Neural cell (in vitro differentiated cells): Measurements from ENCODE around the gene CCM2L. TPM values are rescaled to one million over a fixed set of nuclear protein-coding genes. Genes with fewer than 3 reads are reported as not detected.

Source experiments
- H2AFZ ChIP-seq: fragments of 200-600, 300-800 bp; sonication (generic), shearing (Covaris generic); 2 replicates; pipeline ENCODE4 v1.6.0; 2014; ENCODE audit warnings: low read depth, mild to moderate bottlenecking, antibody characterized with exemption, low read length, moderate library complexity
- H3F3A ChIP-seq: fragments of 200-600 bp; shearing (Covaris generic); 2 replicates; pipeline ENCODE4 v1.6.1; 2016; ENCODE audit warnings: mild to moderate bottlenecking, moderate library complexity, mixed read lengths, antibody characterized with exemption, low read length; ENCODE audit not compliant: insufficient read depth, poor library complexity, severe bottlenecking
- H3K27ac ChIP-seq: fragments of 200-600, 300-800 bp; sonication (generic), shearing (Covaris generic); 2 replicates; pipeline ENCODE4 v1.5.1; 2014; ENCODE audit warnings: mild to moderate bottlenecking, low read length, moderate library complexity
- H3K27me3 ChIP-seq: fragments of 300-800, 200-600 bp; sonication (generic), shearing (Covaris generic); 2 replicates; pipeline ENCODE4 v1.6.0; 2014; ENCODE audit warnings: mild to moderate bottlenecking, low read depth, low read length, moderate library complexity; ENCODE audit not compliant: insufficient read depth
- H3K36me3 ChIP-seq: fragments of 300-800, 200-600 bp; sonication (generic), shearing (Covaris generic); 2 replicates; pipeline ENCODE4 v1.5.1; 2014; ENCODE audit warnings: mild to moderate bottlenecking, antibody characterized with exemption, low read length, moderate library complexity; ENCODE audit not compliant: insufficient read depth
- H3K4me2 ChIP-seq: fragments of 300-800, 200-600 bp; sonication (generic), shearing (Covaris generic); 2 replicates; pipeline ENCODE4 v1.6.0; 2014; ENCODE audit warnings: mild to moderate bottlenecking, low read length
- H3K4me3 ChIP-seq: fragments of 300-800, 200-600 bp; sonication (generic), shearing (Covaris generic); 2 replicates; pipeline ENCODE4 v1.5.1; 2014; ENCODE audit warnings: mild to moderate bottlenecking, low read length, moderate library complexity
- H3K79me2 ChIP-seq: fragments of 200-600 bp; shearing (Covaris generic); replicated peaks from 2 replicates; pipeline ENCODE4 v1.6.0; 2014; ENCODE audit warnings: mild to moderate bottlenecking, low read length, moderate library complexity; ENCODE audit not compliant: insufficient read depth
- H3K9ac ChIP-seq: fragments of 300-800, 200-600 bp; sonication (generic), shearing (Covaris generic); 2 replicates; pipeline ENCODE4 v1.6.1; 2016; ENCODE audit warnings: mild to moderate bottlenecking, low read length, mixed read lengths
- H3K9me2 ChIP-seq: fragments of 200-600 bp; shearing (Covaris generic); 2 replicates; pipeline ENCODE4 v1.6.1; 2016; ENCODE audit warnings: mild to moderate bottlenecking, low read length, mixed read lengths; ENCODE audit not compliant: insufficient read depth
- H3K9me3 ChIP-seq: fragments of 200-600, 300-800 bp; sonication (generic), shearing (Covaris generic); 2 replicates; pipeline ENCODE4 v1.6.1; 2016; ENCODE audit warnings: mild to moderate bottlenecking, mixed run types, low read length, moderate library complexity, mixed read lengths
- H4K20me1 ChIP-seq: fragments of 200-600 bp; shearing (Covaris generic); 2 replicates; pipeline ENCODE4 v1.6.1; 2016; ENCODE audit warnings: mild to moderate bottlenecking, mixed run types; ENCODE audit not compliant: insufficient read depth
- CTCF ChIP-seq: fragments of 450-650 bp; IDR thresholded peaks from 2 replicates; pipeline ENCODE4 v1.5.1; 2014; ENCODE audit warnings: antibody characterized with exemption, mild to moderate bottlenecking, moderate library complexity; ENCODE audit not compliant: poor library complexity, severe bottlenecking
- EP300 ChIP-seq: fragments of 450-650 bp; conservative IDR thresholded peaks from 2 replicates; pipeline ENCODE4 v1.6.1; 2014; ENCODE audit warnings: antibody characterized with exemption, mild to moderate bottlenecking, moderate library complexity; ENCODE audit not compliant: poor library complexity, severe bottlenecking
- EZH2 ChIP-seq: fragments of 200-600, 300-800 bp; shearing (Covaris generic), sonication (generic); IDR thresholded peaks from 2 replicates; pipeline ENCODE4 v1.6.1; 2014; ENCODE audit warnings: antibody characterized with exemption, low read length, borderline replicate concordance, mild to moderate bottlenecking; ENCODE audit not compliant: insufficient read depth, poor library complexity, severe bottlenecking
- MXI1 ChIP-seq: fragments of 450-650 bp; conservative IDR thresholded peaks from 2 replicates; pipeline ENCODE4 v1.6.1; 2014; ENCODE audit warnings: antibody characterized with exemption, mild to moderate bottlenecking; ENCODE audit not compliant: poor library complexity, severe bottlenecking
- POLR2AphosphoS5 ChIP-seq: IDR thresholded peaks from 2 replicates; pipeline ENCODE4 v1.6.1; 2012
- RAD21 ChIP-seq: fragments of 450-650 bp; conservative IDR thresholded peaks from 2 replicates; pipeline ENCODE4 v1.6.1; 2014; ENCODE audit warnings: antibody characterized with exemption, mild to moderate bottlenecking, moderate library complexity
- SMC3 ChIP-seq: fragments of 450-650 bp; conservative IDR thresholded peaks from 2 replicates; pipeline ENCODE4 v1.6.1; 2014; ENCODE audit warnings: antibody characterized with exemption, mild to moderate bottlenecking, moderate library complexity; ENCODE audit not compliant: poor library complexity
- TAF1 ChIP-seq: IDR thresholded peaks from 2 replicates; pipeline ENCODE4 v1.6.1; 2012; ENCODE audit warnings: low read depth
- polyA plus RNA-seq: library from polyadenylated mRNA; depleted of rRNA; stranded (reverse); fragments of >200 nt; gene quantifications from 2 replicates; pipeline ENCODE4 v1.2.3, GENCODE V29; 2014
- TF ChIP-seq, protein P1 (sequence below): IDR thresholded peaks from 2 replicates; pipeline ENCODE4 v1.6.1; 2012; ENCODE audit warnings: borderline replicate concordance

CCM2L gene
- polyA plus RNA-seq, 1 donor from 2014 or later: 3.0 TPM

GRCh38 chr20:32029561-32029960 is 19.3 kb downstream of the CCM2L start:
- Histone ChIP-seq H3K9me2 (no peaks in the 10 kb centered on the region), H3K27me3 (peaks cover 15% of the 10 kb centered on the region), H3K4me3 (no peak overlapping the region), H3K4me2 (no peak overlapping the region), H3K27ac (no peak overlapping the region), H2AFZ (no peak overlapping the region), H4K20me1 (no peaks in the 10 kb centered on the region), H3K36me3 (no peaks in the 10 kb centered on the region), H3K9ac (no peak overlapping the region), H3K79me2 (no peaks in the 10 kb centered on the region), H3K9me3 (no peaks in the 10 kb centered on the region), H3F3A (no peaks in the 10 kb centered on the region)
- TF ChIP-seq TAF1 (no peak), EP300 (no peak), MXI1 (no peak), SMC3 (no peak), CTCF (no peak), EZH2 (no peak), RAD21 (no peak), POLR2AphosphoS5 (no peak)
- TF ChIP-seq, protein P1, sequence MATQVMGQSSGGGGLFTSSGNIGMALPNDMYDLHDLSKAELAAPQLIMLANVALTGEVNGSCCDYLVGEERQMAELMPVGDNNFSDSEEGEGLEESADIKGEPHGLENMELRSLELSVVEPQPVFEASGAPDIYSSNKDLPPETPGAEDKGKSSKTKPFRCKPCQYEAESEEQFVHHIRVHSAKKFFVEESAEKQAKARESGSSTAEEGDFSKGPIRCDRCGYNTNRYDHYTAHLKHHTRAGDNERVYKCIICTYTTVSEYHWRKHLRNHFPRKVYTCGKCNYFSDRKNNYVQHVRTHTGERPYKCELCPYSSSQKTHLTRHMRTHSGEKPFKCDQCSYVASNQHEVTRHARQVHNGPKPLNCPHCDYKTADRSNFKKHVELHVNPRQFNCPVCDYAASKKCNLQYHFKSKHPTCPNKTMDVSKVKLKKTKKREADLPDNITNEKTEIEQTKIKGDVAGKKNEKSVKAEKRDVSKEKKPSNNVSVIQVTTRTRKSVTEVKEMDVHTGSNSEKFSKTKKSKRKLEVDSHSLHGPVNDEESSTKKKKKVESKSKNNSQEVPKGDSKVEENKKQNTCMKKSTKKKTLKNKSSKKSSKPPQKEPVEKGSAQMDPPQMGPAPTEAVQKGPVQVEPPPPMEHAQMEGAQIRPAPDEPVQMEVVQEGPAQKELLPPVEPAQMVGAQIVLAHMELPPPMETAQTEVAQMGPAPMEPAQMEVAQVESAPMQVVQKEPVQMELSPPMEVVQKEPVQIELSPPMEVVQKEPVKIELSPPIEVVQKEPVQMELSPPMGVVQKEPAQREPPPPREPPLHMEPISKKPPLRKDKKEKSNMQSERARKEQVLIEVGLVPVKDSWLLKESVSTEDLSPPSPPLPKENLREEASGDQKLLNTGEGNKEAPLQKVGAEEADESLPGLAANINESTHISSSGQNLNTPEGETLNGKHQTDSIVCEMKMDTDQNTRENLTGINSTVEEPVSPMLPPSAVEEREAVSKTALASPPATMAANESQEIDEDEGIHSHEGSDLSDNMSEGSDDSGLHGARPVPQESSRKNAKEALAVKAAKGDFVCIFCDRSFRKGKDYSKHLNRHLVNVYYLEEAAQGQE: no peak

- no peaks in the 10 kb centered on the region for H3K79me2 ChIP-seq
- H4K20me1 ChIP-seq: no peaks in the 10 kb centered on the region
- H3K27me3 ChIP-seq: peaks cover 20% of the 10 kb centered on the region
- no peak overlapping the region for H2AFZ ChIP-seq
- no peaks in the 10 kb centered on the region for H3K9me2 ChIP-seq
- no peaks in the 10 kb centered on the region for H3K36me3 ChIP-seq
- H3K4me3 ChIP-seq: peak overlapping the region; percentile 59
- no peak overlapping the region for H3K9ac ChIP-seq
- H3K9me3 ChIP-seq: no peaks in the 10 kb centered on the region
- TF ChIP-seq CTCF (peak; percentile 100), TAF1 (no peak), SMC3 (peak; percentile 99), EZH2 (no peak), MXI1 (peak; percentile 37), RAD21 (peak; percentile 95), EP300 (peak; percentile 8), POLR2AphosphoS5 (no peak)
- TF ChIP-seq, protein P1: no peak
- H3K4me2 ChIP-seq: peak overlapping the region; percentile 46
- no peaks in the 10 kb centered on the region for H3F3A ChIP-seq
- no peak overlapping the region for H3K27ac ChIP-seq
Measured at GRCh38 chr20:32031007-32031958, 21.0 kb downstream of the CCM2L start.
